Measurements from ENCODE around the gene COL15A1.

COL15A1 gene

GRCh38 chr9:99030610-99031109, 87.0 kb downstream of the COL15A1 start:
- no peak overlapping the region for H3K4me3 ChIP-seq (ENCODE audit: low read depth, low read length)
- TF ChIP-seq CTCF (IDR thresholded peaks at IDR 0.05; ENCODE audit: insufficient read depth, low read depth, low read length, missing control alignments) = no peak
- DNase-seq (ENCODE audit: low read depth) = no peak

GRCh38 chr9:99031319-99031718, 87.6 kb downstream of the COL15A1 start:
- no peak for TF ChIP-seq CTCF (IDR thresholded peaks at IDR 0.05; ENCODE audit: insufficient read depth, low read depth, low read length, missing control alignments)
- H3K4me3 ChIP-seq (ENCODE audit: low read depth, low read length) = no peak overlapping the region
- DNase-seq (ENCODE audit: low read depth) = no peak

- no peak for TF ChIP-seq CTCF (IDR thresholded peaks at IDR 0.05; ENCODE audit: insufficient read depth, low read depth, low read length, missing control alignments)
- H3K4me3 ChIP-seq (ENCODE audit: low read depth, low read length) = no peak overlapping the region
- no peak for DNase-seq (ENCODE audit: low read depth)
Measured at GRCh38 chr9:99031994-99032393, 88.3 kb downstream of the COL15A1 start.

- DNase-seq (ENCODE audit: low read depth) = no peak
- TF ChIP-seq CTCF (IDR thresholded peaks at IDR 0.05; ENCODE audit: insufficient read depth, low read depth, low read length, missing control alignments) = no peak
- H3K4me3 ChIP-seq (ENCODE audit: low read depth, low read length) = no peak overlapping the region
Measured at GRCh38 chr9:99034149-99034548, 90.4 kb downstream of the COL15A1 start.

GRCh38 chr9:99035313-99035712, 91.6 kb downstream of the COL15A1 start:
- no peak overlapping the region for H3K4me3 ChIP-seq (ENCODE audit: low read depth, low read length)
- DNase-seq (ENCODE audit: low read depth) = no peak
- no peak for TF ChIP-seq CTCF (IDR thresholded peaks at IDR 0.05; ENCODE audit: insufficient read depth, low read depth, low read length, missing control alignments)

GRCh38 chr9:99037769-99038483, 94.2 kb downstream of the COL15A1 start:
- no peak for TF ChIP-seq CTCF (IDR thresholded peaks at IDR 0.05; ENCODE audit: insufficient read depth, low read depth, low read length, missing control alignments)
- H3K4me3 ChIP-seq (ENCODE audit: low read depth, low read length) = no peak overlapping the region
- no peak for DNase-seq (ENCODE audit: low read depth)

GRCh38 chr9:99038484-99038820, 94.7 kb downstream of the COL15A1 start:
- DNase-seq (ENCODE audit: low read depth) = no peak
- H3K4me3 ChIP-seq (ENCODE audit: low read depth, low read length) = no peak overlapping the region
- TF ChIP-seq CTCF (IDR thresholded peaks at IDR 0.05; ENCODE audit: insufficient read depth, low read depth, low read length, missing control alignments) = no peak
